IMR-90 (cell line): Measurements from ENCODE around the gene ACP1. TPM values are rescaled to one million over a fixed set of nuclear protein-coding genes. Genes with fewer than 3 reads are reported as not detected.

Experiments
- ATAC-seq: fragments of 200-7000 bp; cut with Tn5 transposase; 2 replicates; pipeline ENCODE4 v1.9.1; 2020; ENCODE audit warnings: low read depth, mild to moderate bottlenecking, moderate library complexity
- BruUV-seq: library from RNA; stranded (reverse); fragments of 400-500 nt; replicated peaks from 2 replicates; lab custom pipeline; 2021; lab: Mats Ljungman, UMichigan
- CTCF ChIA-PET: fragments of 300-600 bp; formaldehyde crosslinking; extraction: SDS; loops from one replicate; lab custom pipeline; 2021; ENCODE audit warnings: antibody characterized with exemption; lab: Yijun Ruan, JAX
- POLR2A ChIA-PET: fragments of 300-600 bp; sonication (Branson Sonifier 250); formaldehyde crosslinking; loops from one replicate; lab custom pipeline; 2022; ENCODE audit warnings: antibody characterized with exemption; ENCODE audit not compliant: unreplicated experiment; lab: Charles Lee
- DNase-seq: peaks from one replicate; pipeline ENCODE4 v3.0.0; 2013
- H2AFZ ChIP-seq: replicated peaks from 2 replicates; pipeline ENCODE3; 2013; ENCODE audit warnings: low read length, mild to moderate bottlenecking; ENCODE audit not compliant: poor library complexity
- H2AK5ac ChIP-seq: 2 replicates; pipeline ENCODE4 v1.6.1; 2013; ENCODE audit warnings: low read depth, low read length, inconsistent platforms
- H2AK9ac ChIP-seq: replicated peaks from 2 replicates; pipeline ENCODE3; 2013; ENCODE audit warnings: mild to moderate bottlenecking, low read depth, low read length, moderate library complexity; ENCODE audit not compliant: poor library complexity
- H2BK120ac ChIP-seq: 2 replicates; pipeline ENCODE4 v1.6.1; 2013; ENCODE audit warnings: low read depth, low read length, inconsistent platforms
- H2BK15ac ChIP-seq: 3 replicates; pipeline ENCODE4 v1.6.1; 2013; ENCODE audit warnings: low read depth, low read length, inconsistent platforms
- H2BK20ac ChIP-seq: 2 replicates; pipeline ENCODE4 v1.6.1; 2013; ENCODE audit warnings: low read depth, mild to moderate bottlenecking, inconsistent platforms, low read length, moderate library complexity
- H2BK5ac ChIP-seq: 2 replicates; pipeline ENCODE4 v1.6.1; 2013; ENCODE audit warnings: mild to moderate bottlenecking, low read depth, low read length, inconsistent platforms; ENCODE audit not compliant: poor library complexity, severe bottlenecking
- H3K14ac ChIP-seq: replicated peaks from 2 replicates; pipeline ENCODE4 v1.6.1; 2013; ENCODE audit warnings: low read depth, low read length, inconsistent platforms
- H3K18ac ChIP-seq: 2 replicates; pipeline ENCODE4 v1.6.1; 2013; ENCODE audit warnings: low read depth, low read length, control low read depth
- H3K23ac ChIP-seq: 2 replicates; pipeline ENCODE4 v1.6.1; 2013; ENCODE audit warnings: low read depth, low read length, inconsistent platforms
- H3K27ac ChIP-seq: 2 replicates; pipeline ENCODE4 v1.5.1; 2013; ENCODE audit warnings: mild to moderate bottlenecking, control low read depth, low read length; ENCODE audit not compliant: insufficient read depth
- H3K27me3 ChIP-seq: 2 replicates; pipeline ENCODE4 v1.6.1; 2013; ENCODE audit warnings: low read length; ENCODE audit not compliant: control insufficient read depth, insufficient read depth
- H3K36me3 ChIP-seq: 2 replicates; pipeline ENCODE4 v1.6.1; 2013; ENCODE audit warnings: low read length, mixed read lengths; ENCODE audit not compliant: control insufficient read depth, insufficient read depth
- H3K4ac ChIP-seq: 2 replicates; pipeline ENCODE4 v1.6.1; 2013; ENCODE audit warnings: low read depth, low read length, inconsistent platforms
- H3K4me1 ChIP-seq: 2 replicates; pipeline ENCODE4 v1.6.1; 2013; ENCODE audit warnings: low read length, mixed read lengths; ENCODE audit not compliant: control insufficient read depth, insufficient read depth
- H3K4me2 ChIP-seq: 2 replicates; pipeline ENCODE4 v1.6.1; 2013; ENCODE audit warnings: low read depth, mild to moderate bottlenecking, control low read depth, low read length, moderate library complexity
- H3K4me3 ChIP-seq: 2 replicates; pipeline ENCODE4 v1.5.1; 2013; ENCODE audit warnings: low read depth, mild to moderate bottlenecking, control low read depth, low read length, moderate library complexity; ENCODE audit not compliant: insufficient read depth
- H3K56ac ChIP-seq: 2 replicates; pipeline ENCODE4 v1.6.1; 2013; ENCODE audit warnings: low read length, inconsistent platforms; ENCODE audit not compliant: insufficient read depth; ENCODE audit errors: extremely low read depth
- H3K79me1 ChIP-seq, 2 experiments: 2 replicates each; pipeline ENCODE4 v1.6.1; 2013; ENCODE audit warnings: low read length in 2 of 2, inconsistent platforms in 1 of 2, low read depth in 1 of 2
- H3K9ac ChIP-seq: 2 replicates; pipeline ENCODE4 v1.6.1; 2013; ENCODE audit warnings: low read depth, low read length, control low read depth
- H3K9me1 ChIP-seq: 2 replicates; pipeline ENCODE4 v1.6.1; 2013; ENCODE audit warnings: low read length, inconsistent platforms; ENCODE audit not compliant: insufficient read depth
- H3K9me3 ChIP-seq: 2 replicates; pipeline ENCODE4 v1.6.1; 2013; ENCODE audit warnings: low read length; ENCODE audit not compliant: control insufficient read depth, insufficient read depth
- H4K20me1 ChIP-seq: 2 replicates; pipeline ENCODE4 v1.6.1; 2013; ENCODE audit warnings: low read length, inconsistent platforms; ENCODE audit not compliant: insufficient read depth
- H4K5ac ChIP-seq: 2 replicates; pipeline ENCODE4 v1.6.1; 2013; ENCODE audit warnings: mild to moderate bottlenecking, low read depth, low read length, control low read depth
- H4K8ac ChIP-seq, 2 experiments: 2 replicates each; pipeline ENCODE4 v1.6.1; 2013; ENCODE audit warnings: low read depth in 2 of 2, low read length in 2 of 2, control low read depth in 1 of 2, inconsistent platforms in 1 of 2
- H4K91ac ChIP-seq: 2 replicates; pipeline ENCODE4 v1.6.1; 2013; ENCODE audit warnings: low read depth, low read length, inconsistent platforms; ENCODE audit not compliant: insufficient read depth
- BHLHE40 ChIP-seq: fragments of 150-350 bp; IDR thresholded peaks from 2 replicates; pipeline ENCODE4 v1.6.1; 2016; ENCODE audit warnings: mild to moderate bottlenecking, low read depth, low read length
- CEBPB ChIP-seq: IDR thresholded peaks from 2 replicates; pipeline ENCODE4 v1.6.1; 2012; ENCODE audit warnings: low read depth, low read length, improper control_type of control experiment
- CHD1 ChIP-seq: IDR thresholded peaks from 2 replicates; pipeline ENCODE4 v1.6.1; 2012; ENCODE audit warnings: low read depth, low read length, improper control_type of control experiment
- FOS ChIP-seq: fragments of 150-350 bp; IDR thresholded peaks from 2 replicates; pipeline ENCODE4 v1.6.1; 2016; ENCODE audit warnings: low read depth, low read length
- MAFK ChIP-seq: IDR thresholded peaks from 2 replicates; pipeline ENCODE4 v1.6.1; 2012; ENCODE audit warnings: low read depth, low read length, improper control_type of control experiment
- MAZ ChIP-seq: IDR thresholded peaks from 2 replicates; pipeline ENCODE4 v1.6.1; 2012; ENCODE audit warnings: low read depth, mild to moderate bottlenecking, low read length, improper control_type of control experiment, moderate library complexity, borderline replicate concordance
- MXI1 ChIP-seq: IDR thresholded peaks from 2 replicates; pipeline ENCODE4 v1.6.1; 2012; ENCODE audit warnings: low read depth, mild to moderate bottlenecking, low read length, moderate library complexity, borderline replicate concordance
- NFE2L2 ChIP-seq: fragments of 150-350 bp; IDR thresholded peaks from 2 replicates; pipeline ENCODE4 v1.6.1; 2016; ENCODE audit warnings: low read depth, mild to moderate bottlenecking, low read length
- POLR2A ChIP-seq: IDR thresholded peaks from 2 replicates; pipeline ENCODE4 v1.6.1; 2012; ENCODE audit warnings: mild to moderate bottlenecking, low read depth, low read length
- RAD21 ChIP-seq: IDR thresholded peaks from 2 replicates; pipeline ENCODE4 v1.6.1; 2012; ENCODE audit warnings: low read length, improper control_type of control experiment
- RCOR1 ChIP-seq: IDR thresholded peaks from 2 replicates; pipeline ENCODE4 v1.6.1; 2012; ENCODE audit warnings: mild to moderate bottlenecking, low read length, improper control_type of control experiment; ENCODE audit not compliant: insufficient replicate concordance
- RFX5 ChIP-seq: IDR thresholded peaks from 2 replicates; pipeline ENCODE4 v1.8.0; 2012; ENCODE audit warnings: low read depth, mild to moderate bottlenecking, low read length, moderate library complexity
- SMC3 ChIP-seq: fragments of 150-350 bp; IDR thresholded peaks from 2 replicates; pipeline ENCODE4 v1.6.1; 2016; ENCODE audit warnings: low read depth, mild to moderate bottlenecking, antibody characterized with exemption, low read length, moderate library complexity
- WGBS, 2 experiments: methylation state at CpG; one replicate each; pipeline versions ENCODE4 v1.1.5 to v1.1.7; 2013; ENCODE audit warnings: missing lambda C conversion rate in 2 of 2; ENCODE audit not compliant: insufficient read length in 1 of 2; ENCODE audit errors: extremely low coverage in 2 of 2; 5-methylcytosine and 5-hydroxymethylcytosine counted together
- dilution Hi-C: fragments of 300-500 bp; cut with HindIII; formaldehyde crosslinking; loops from one replicate; pipeline ENCODE4 v1.14.3; 2018; ENCODE audit warnings: low sequenced_read_pairs; ENCODE audit not compliant: unreplicated experiment
- in situ Hi-C: fragments of 300-500 bp; cut with MboI; formaldehyde crosslinking; loops from 3 replicates; pipeline ENCODE4 v1.14.3; 2019; ENCODE audit warnings: low sequenced_read_pairs, inconsistent platforms, mixed read lengths
- intact Hi-C: fragments of 100-400 bp; cut with micrococcal nuclease; formaldehyde crosslinking; loops from 2 replicates; pipeline ENCODE4 v1.10.0; 2022
- polyA plus RNA-seq, 3 experiments: library from polyadenylated mRNA; depleted of rRNA; stranded (reverse); fragments of >200 nt; gene quantifications; 2 replicates each; pipeline ENCODE4 v1.2.3, GENCODE V29; 2012; ENCODE audit warnings: low replicate concordance in 1 of 3
- total RNA-seq: library from RNA; depleted of rRNA; stranded (reverse); fragments of >200 nt; gene quantifications from 2 replicates; pipeline ENCODE4 v1.2.3, GENCODE V29; 2012
- TF ChIP-seq, protein P1 (sequence below): fragments of 150-350 bp; IDR thresholded peaks from 2 replicates; pipeline ENCODE4 v1.6.1; 2017; ENCODE audit warnings: mild to moderate bottlenecking, antibody characterized with exemption, low read length, low read depth
- TF ChIP-seq, protein P2 (sequence below): conservative IDR thresholded peaks from 2 replicates; pipeline ENCODE4 v1.5.1; 2012; ENCODE audit warnings: mild to moderate bottlenecking, low read depth, low read length, improper control_type of control experiment
- TF ChIP-seq, protein P3 (sequence below): fragments of 150-350 bp; IDR thresholded peaks from 2 replicates; pipeline ENCODE4 v1.6.1; 2016; ENCODE audit warnings: low read depth, mild to moderate bottlenecking, low read length, moderate library complexity, borderline replicate concordance

ACP1 gene
- total and polyA plus RNA-seq, 2 of the 4 experiments (the other 2 are of a cell fraction) = 85.7 to 104 TPM

DNA sequence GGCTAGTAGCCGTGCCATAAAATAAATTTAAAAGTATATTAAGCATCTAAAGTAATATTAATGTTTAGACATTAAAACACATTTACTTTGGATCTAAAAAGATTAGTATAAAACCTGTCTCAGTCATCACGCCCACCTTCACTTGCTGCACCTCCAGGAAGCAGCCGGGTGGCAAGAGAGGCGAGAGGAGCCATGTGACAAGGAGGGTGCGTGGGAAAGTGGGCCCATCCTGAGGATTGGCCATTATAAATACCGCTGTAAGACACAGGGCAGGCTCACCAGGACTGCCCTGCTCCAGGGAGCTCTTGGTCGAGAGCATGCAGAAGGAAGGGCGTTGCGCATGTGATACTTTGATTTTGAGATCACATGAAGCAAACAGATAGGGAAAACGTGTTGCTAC, 57.6 kb downstream of the ACP1 start:
- no peak overlapping the region for H3K18ac ChIP-seq
- CTCF ChIA-PET = no interaction called here

More for the DNA sequence above, 57.6 kb downstream of the ACP1 start:
- Histone ChIP-seq H3K4ac (no peak overlapping the region), H3K9me1 (no peaks in the 10 kb centered on the region), H3K56ac (no peak overlapping the region), H2BK15ac (no peak overlapping the region), H3K23ac (no peak overlapping the region), H3K79me1 (no peaks in the 10 kb centered on the region), H4K8ac (no peak overlapping the region), H2AFZ (no peak overlapping the region), H3K27me3 (no peaks in the 10 kb centered on the region), H3K4me3 (no peak overlapping the region), H4K91ac (no peak overlapping the region), H3K4me1 (no peaks in the 10 kb centered on the region), H2BK120ac (no peak overlapping the region), H2BK20ac (no peak overlapping the region), H2BK5ac (no peak overlapping the region), H3K9me3 (peaks cover 24% of the 10 kb centered on the region), H3K14ac (no peak overlapping the region), H2AK5ac (no peak overlapping the region), H2AK9ac (no peak overlapping the region), H3K4me2 (no peak overlapping the region), H4K20me1 (no peaks in the 10 kb centered on the region), H3K9ac (no peak overlapping the region), H3K36me3 (no peaks in the 10 kb centered on the region), H3K27ac (no peak overlapping the region), H4K5ac (no peak overlapping the region)
- intact Hi-C loops = no loop called here
- dilution Hi-C loops = no loop called here
- POLR2A ChIA-PET = no interaction called here
- ATAC-seq = no peak
- WGBS, 2 experiments = 51% methylated on average over 6 of the region's 10 CpGs; no CpG with 5 or more reads in 1 of the 2 experiments
- in situ Hi-C loops = no loop called here
- no TSS peak for BruUV-seq
- DNase-seq = no peak
- TF ChIP-seq MAZ = no peak
- no peak for TF ChIP-seq FOS
- TF ChIP-seq RCOR1 = no peak
- TF ChIP-seq, protein P1, sequence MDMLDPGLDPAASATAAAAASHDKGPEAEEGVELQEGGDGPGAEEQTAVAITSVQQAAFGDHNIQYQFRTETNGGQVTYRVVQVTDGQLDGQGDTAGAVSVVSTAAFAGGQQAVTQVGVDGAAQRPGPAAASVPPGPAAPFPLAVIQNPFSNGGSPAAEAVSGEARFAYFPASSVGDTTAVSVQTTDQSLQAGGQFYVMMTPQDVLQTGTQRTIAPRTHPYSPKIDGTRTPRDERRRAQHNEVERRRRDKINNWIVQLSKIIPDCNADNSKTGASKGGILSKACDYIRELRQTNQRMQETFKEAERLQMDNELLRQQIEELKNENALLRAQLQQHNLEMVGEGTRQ = no peak
- no peak for TF ChIP-seq BHLHE40
- TF ChIP-seq POLR2A = no peak
- no peak for TF ChIP-seq MAFK
- no peak for TF ChIP-seq RAD21
- TF ChIP-seq CHD1 = no peak
- no peak for TF ChIP-seq CEBPB
- TF ChIP-seq NFE2L2 = no peak
- no peak for TF ChIP-seq RFX5
- TF ChIP-seq, protein P2, sequence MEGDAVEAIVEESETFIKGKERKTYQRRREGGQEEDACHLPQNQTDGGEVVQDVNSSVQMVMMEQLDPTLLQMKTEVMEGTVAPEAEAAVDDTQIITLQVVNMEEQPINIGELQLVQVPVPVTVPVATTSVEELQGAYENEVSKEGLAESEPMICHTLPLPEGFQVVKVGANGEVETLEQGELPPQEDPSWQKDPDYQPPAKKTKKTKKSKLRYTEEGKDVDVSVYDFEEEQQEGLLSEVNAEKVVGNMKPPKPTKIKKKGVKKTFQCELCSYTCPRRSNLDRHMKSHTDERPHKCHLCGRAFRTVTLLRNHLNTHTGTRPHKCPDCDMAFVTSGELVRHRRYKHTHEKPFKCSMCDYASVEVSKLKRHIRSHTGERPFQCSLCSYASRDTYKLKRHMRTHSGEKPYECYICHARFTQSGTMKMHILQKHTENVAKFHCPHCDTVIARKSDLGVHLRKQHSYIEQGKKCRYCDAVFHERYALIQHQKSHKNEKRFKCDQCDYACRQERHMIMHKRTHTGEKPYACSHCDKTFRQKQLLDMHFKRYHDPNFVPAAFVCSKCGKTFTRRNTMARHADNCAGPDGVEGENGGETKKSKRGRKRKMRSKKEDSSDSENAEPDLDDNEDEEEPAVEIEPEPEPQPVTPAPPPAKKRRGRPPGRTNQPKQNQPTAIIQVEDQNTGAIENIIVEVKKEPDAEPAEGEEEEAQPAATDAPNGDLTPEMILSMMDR = no peak
- TF ChIP-seq, protein P3, sequence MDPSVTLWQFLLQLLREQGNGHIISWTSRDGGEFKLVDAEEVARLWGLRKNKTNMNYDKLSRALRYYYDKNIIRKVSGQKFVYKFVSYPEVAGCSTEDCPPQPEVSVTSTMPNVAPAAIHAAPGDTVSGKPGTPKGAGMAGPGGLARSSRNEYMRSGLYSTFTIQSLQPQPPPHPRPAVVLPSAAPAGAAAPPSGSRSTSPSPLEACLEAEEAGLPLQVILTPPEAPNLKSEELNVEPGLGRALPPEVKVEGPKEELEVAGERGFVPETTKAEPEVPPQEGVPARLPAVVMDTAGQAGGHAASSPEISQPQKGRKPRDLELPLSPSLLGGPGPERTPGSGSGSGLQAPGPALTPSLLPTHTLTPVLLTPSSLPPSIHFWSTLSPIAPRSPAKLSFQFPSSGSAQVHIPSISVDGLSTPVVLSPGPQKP = no peak
- TF ChIP-seq SMC3 = no peak
- TF ChIP-seq MXI1 = no peak
